ENCODE results near the gene PKP1. TPM values are rescaled to one million over a fixed set of nuclear protein-coding genes. Genes with fewer than 3 reads are reported as not detected.

The PKP1 gene
- total and polyA plus RNA-seq, 2 of the 4 experiments (the other 2 are of a cell fraction): 0.18 to 0.36 TPM

DNA sequence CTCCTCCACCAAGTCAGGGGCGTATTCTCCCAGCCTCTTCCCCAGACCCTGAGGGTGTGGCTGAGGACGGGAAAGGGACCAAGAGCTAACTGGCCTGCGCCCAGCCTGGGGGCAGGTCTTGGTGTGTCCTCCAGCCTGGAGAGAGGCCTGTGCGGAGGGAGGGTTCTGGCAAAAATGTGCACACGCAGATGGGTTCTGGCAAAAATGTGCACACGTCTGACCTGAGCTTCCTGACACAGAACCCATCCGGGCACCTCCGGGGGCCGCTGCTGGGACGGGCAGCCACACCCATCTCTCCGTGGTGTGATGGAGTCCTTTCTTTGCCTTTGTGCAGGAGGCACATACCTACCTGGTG lies 23.1 kb upstream of the PKP1 start:
- CTCF ChIA-PET: interaction anchor here (0.8 kb wide), 1 partner anchor 9 kb away, joined by 3 read pairs; no protein-coding TSS in a partner anchor
- H3K4me3 ChIP-seq (ENCODE audit: insufficient read depth, low read depth, low read length): no peak overlapping the region
- intact Hi-C loops (cut with micrococcal nuclease): loop anchor here (10.0 kb wide), 1 partner anchor 1175 kb away; no protein-coding TSS in a partner anchor

More for the DNA sequence above, 23.1 kb upstream of the PKP1 start:
- TF ChIP-seq SMC3 (IDR thresholded peaks at IDR 0.05; ENCODE audit: low read depth, low read length): no peak
- TF ChIP-seq RAD21 (IDR thresholded peaks at IDR 0.05; ENCODE audit: low read length): no peak
- DNase-seq (no peak), ATAC-seq (ENCODE audit: low read depth) (no peak)
- in situ Hi-C loops (cut with MboI; ENCODE audit: low sequenced_read_pairs): loop anchor here (5.0 kb wide), 1 partner anchor 92 kb away; no protein-coding TSS in a partner anchor
- Histone ChIP-seq H4K8ac (ENCODE audit: low read depth in 2 of 2, low read length in 2 of 2) (no peak overlapping the region), H3K23ac (ENCODE audit: low read depth, low read length) (no peak overlapping the region), H2AK9ac (replicated peaks; ENCODE audit: low read depth, low read length, poor library complexity) (peak overlapping the region; percentile 76), H3K4ac (ENCODE audit: low read depth, low read length) (no peak overlapping the region), H3K14ac (replicated peaks; ENCODE audit: low read depth, low read length) (no peak overlapping the region), H3K9me1 (ENCODE audit: insufficient read depth, low read length) (0 out of 2 replicates have a peak, but pooled peaks cover 9% of the 10 kb centered on the region), H3K36me3 (ENCODE audit: control insufficient read depth, insufficient read depth, low read length) (no peaks in the 10 kb centered on the region), H3K56ac (ENCODE audit: extremely low read depth, insufficient read depth, low read length) (no peak overlapping the region), H3K27ac (ENCODE audit: insufficient read depth, low read length) (no peak overlapping the region), H3K9me3 (ENCODE audit: control insufficient read depth, insufficient read depth, low read length) (no peaks in the 10 kb centered on the region), H4K20me1 (ENCODE audit: insufficient read depth, low read length) (no peaks in the 10 kb centered on the region), H4K91ac (ENCODE audit: insufficient read depth, low read depth, low read length) (no peak overlapping the region), H3K4me2 (ENCODE audit: low read depth, low read length) (no peak overlapping the region), H3K18ac (ENCODE audit: low read depth, low read length) (no peak overlapping the region), H2BK120ac (ENCODE audit: low read depth, low read length) (no peak overlapping the region), H3K79me1 (ENCODE audit: low read depth in 1 of 2, low read length in 2 of 2) (no peaks in the 10 kb centered on the region), H2AK5ac (ENCODE audit: low read depth, low read length) (no peak overlapping the region), H3K27me3 (ENCODE audit: control insufficient read depth, insufficient read depth, low read length) (peaks cover 2% of the 10 kb centered on the region; the same call in 1 of the 2 replicates), H2AFZ (replicated peaks; ENCODE audit: low read length, poor library complexity) (peak overlapping the region; percentile 86), H3K4me1 (ENCODE audit: control insufficient read depth, insufficient read depth, low read length) (peaks cover 6% of the 10 kb centered on the region), H3K9ac (ENCODE audit: low read depth, low read length) (no peak overlapping the region), H2BK15ac (ENCODE audit: low read depth, low read length) (no peak overlapping the region), H2BK20ac (ENCODE audit: low read depth, low read length) (no peak overlapping the region), H4K5ac (ENCODE audit: low read depth, low read length) (no peak overlapping the region), H2BK5ac (ENCODE audit: low read depth, low read length, poor library complexity, severe bottlenecking) (no peak overlapping the region)
- dilution Hi-C loops (cut with HindIII; ENCODE audit: low sequenced_read_pairs, unreplicated experiment): no loop called here
- no TSS peak for BruUV-seq (replicated peaks)
- POLR2A ChIA-PET (ENCODE audit: unreplicated experiment): no interaction called here
- WGBS, 2 experiments (ENCODE audit: extremely low coverage in 2 of 2, insufficient read length in 1 of 2): no CpG with 5 or more reads among the region's 11 CpGs

Data from IMR-90 (cell line).